ENCODE measurements around the gene CGB2.
A peak's percentile ranks its signal among the peaks of the same experiment; 100 is the strongest.
"Not testable (repeated sequence)": the region's sequence is repeated elsewhere in the genome, so short reads cannot be mapped to it uniquely, and the experiment has no call there.

CGB2 gene

DNA sequence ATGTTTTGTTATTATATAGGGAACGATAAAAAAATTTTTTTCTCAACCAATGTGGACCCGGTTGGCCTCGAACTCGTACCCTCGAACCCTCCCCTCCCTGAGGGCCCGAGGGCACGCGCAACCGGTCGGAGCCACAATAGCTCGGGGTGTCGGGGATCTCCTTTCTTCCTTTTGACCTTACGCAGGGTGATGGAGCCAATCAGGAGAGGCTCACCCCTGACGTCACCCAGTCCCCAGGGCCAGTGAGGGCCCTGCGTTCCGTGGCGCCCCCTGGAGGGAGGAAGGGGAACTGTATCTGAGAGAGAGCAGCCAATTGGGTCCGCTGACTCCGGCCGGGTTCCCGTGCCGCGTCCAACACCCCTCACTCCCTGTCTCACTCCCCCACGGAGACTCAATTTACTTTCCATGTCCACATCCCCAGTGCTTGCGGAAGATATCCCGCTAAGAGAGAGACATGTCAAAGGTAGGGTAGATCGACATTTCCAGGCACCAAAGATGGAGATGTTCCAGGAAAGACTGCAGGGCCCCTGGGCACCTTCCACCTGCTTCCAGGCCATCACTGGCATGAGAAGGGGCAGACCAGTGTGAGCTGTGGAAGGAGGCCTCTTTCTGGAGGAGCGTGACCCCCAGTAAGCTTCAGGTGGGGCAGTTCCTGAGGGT, at the start of gene CGB2:
Gene CGB2 (plus strand): TSS at position 249 of the 660 bp plus-strand sequence. CDS start 206 bp downstream, at position 455.
- not testable (repeated sequence) for DNase-seq

DNA sequence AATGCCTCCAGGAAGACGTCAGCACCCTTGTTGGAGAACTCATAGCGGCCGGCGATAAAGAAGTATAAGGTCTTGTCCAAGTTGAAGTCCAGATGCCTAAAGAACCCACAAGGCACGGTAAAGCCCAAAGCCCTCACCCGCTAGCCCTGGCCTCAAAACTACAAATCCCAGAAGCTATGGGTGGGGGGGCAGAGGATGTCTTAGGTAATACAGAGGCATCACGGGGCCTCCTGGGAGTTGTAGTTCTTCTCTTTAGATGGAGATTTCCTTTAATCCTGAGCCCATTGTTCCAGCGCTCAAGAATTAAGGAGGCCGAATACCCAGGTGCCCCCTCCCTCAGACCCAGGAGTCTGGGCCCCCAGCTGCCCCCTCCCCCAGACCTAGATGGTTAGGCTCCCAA, 49.4 kb upstream of the CGB2 start:
- DNase-seq = no peak

DNA sequence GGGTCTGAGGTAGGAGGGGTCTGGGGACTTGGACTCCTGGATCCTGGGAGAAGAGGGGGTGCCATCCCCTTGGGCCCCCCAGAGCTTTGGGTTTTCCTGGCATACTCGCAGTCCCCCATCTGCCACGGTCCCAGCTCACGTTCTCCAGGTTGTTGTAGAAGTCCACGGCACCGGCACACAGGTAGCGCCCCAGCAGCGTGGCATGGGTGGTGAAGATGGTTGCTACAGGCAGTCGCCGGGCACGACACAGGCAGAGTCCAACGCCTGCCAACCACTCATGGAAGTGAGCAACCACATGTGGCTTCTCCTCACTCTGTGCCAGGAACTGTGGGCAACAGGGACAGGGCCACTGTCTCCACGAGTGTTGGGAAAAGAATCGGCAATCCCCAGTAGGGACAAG, 46.0 kb upstream of the CGB2 start:
- DNase-seq = no peak

DNA sequence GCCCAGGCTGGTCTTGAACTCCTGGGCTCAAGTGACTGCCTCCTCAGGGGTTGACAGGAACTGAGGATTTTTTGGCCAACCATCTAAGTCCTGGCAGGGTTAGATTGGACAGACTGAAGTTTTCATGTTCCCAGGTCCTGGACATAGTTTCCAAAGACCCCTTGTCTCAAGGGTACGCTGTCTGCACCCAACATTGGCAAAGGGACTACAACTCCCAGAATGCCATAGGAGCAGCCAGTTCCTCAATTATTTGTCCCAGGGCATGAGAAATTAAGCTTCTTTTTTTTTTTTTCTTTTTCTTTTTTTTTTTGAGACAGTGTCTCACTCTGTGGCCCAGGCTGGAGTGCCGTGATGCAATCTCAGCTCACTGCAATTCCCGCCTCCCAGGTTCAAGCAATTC, 45.5 kb upstream of the CGB2 start:
- DNase-seq = no peak

DNA sequence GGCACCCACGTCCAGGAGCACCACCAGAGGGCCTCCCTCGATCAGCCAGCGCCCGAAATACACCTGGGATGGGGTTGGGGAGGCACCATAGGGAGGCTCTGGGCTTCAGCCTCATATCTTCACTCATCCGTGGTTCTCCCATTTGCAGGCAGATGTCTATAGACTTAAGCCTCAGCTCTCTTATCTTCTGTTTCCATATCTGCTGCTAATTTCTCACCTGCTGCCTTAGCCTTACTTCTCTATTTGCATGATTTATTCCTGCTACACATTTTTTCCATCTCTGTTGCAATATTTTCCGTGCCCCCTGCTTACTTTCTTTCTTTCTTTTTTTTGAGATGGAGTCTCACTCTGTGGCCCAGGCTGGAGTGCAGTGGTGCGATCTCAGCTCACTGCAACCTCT, 44.4 kb upstream of the CGB2 start:
- DNase-seq = no peak

DNA sequence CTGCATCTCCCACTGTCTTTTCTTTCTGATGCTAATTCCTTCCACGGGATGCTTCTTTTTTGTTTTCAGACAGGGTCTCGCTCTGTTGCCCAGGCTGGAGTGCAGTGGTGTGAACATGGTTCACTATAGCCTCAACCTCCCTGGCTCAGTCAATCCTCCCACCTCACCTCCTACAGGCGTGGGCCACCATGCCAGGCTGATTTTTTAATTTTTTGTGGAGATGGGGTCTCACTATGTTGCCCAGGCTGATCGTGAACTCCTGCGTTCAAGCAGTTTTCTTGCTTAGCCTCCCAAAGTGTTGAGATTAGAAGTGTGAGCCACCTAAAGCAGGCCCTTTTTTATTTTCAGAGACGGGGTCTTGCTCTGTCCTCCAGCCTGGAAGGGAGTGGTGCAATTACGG, 43.4 kb upstream of the CGB2 start:
- no peak for DNase-seq

DNA sequence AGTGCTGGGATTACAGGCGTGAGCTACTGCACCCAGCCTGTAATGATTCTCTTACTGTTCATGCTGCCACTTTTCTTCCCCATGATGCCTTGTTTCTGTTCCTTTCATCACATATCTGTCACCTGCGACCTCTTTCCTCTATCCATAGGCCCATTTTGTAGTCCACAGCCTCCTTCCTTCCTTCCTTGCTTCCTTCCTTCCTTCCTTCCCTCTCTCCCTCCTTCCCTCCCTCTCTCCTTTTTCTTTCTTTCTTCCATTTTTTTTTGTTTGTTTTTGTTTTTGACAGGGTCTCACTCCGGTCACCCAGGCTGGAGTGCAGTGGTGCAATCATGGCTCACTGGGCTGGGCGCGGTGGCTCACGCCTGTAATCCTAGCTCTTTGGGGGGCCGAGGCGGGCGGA, 42.8 kb upstream of the CGB2 start:
- no peak for DNase-seq

DNA sequence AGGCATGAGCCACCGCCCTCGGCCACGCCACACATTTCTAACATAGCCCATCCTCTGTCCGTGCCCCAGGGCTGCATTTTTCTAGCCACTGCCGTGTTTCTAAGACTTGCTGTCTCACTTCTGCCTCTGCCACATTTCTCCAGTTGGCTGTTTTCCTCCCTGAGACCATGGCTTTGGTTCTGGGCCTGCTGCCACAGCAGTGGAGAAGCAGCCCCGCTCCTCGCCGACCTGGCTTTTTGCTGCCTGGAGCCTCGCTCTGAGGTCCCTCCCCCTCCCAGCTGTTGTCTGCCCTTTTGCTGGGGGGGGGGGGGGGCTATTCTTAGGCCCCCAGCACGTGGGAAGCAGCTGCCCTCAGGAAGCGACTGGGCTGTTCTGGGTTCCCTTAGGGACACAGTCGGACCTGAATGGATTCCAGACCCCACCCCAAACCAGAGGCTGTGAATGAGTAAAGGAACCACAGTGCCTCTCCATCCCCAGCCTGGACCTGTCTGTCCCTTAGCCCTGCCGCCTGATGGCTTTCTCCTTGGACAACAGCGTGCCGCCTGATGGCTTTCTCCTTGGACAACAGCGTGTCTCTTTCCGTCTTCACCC, 41.9 kb upstream of the CGB2 start:
- no peak for DNase-seq

DNA sequence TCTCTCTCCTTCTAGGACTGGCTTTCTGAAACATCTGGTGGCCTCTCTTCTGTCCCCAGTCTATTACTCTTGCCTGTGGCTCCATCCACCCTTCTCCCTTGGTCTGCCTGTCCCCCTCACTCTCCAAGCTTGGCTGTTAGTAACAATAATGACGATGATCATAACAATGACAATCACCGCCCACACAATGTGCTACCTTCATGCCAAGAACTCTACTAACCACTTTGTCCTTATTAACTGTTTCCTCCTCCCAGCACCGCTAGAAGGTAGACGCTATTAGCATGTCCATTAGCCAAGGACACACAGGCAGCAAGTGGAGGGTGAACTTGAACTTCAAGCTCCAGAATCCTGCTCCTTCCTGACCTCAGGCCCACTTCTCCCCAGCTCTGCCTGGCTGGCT, 41.3 kb upstream of the CGB2 start:
- no peak for DNase-seq

DNA sequence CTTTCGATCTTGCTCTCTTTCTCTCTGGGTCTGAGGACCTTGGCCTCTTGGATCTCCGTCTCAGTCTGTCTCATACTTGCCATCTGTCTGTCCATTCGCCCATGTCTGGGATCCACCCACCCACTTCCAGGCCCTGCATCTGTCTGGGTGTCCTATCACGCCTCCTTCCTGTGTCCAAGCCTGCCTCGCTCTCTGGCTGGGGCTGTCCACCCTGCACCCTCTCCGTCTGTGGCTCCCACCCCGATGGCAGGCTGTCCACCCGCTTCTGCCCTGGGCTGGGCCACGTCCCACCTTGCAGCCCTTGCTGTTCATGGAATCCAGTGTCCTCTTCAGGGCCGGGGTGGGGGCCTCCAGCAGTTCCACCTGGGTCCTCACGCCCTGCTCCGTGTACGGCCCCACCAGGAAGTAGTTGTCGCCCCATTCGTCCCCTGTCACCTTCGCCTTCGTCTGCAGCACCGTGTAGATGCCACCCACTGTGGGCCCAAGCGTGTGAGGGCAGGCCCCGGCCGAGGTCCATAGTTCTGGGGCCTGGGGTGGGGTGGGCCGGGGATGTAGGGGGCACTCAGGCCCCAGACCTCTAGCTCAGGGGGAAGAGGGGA, 40.6 kb upstream of the CGB2 start:
- no peak for DNase-seq

DNA sequence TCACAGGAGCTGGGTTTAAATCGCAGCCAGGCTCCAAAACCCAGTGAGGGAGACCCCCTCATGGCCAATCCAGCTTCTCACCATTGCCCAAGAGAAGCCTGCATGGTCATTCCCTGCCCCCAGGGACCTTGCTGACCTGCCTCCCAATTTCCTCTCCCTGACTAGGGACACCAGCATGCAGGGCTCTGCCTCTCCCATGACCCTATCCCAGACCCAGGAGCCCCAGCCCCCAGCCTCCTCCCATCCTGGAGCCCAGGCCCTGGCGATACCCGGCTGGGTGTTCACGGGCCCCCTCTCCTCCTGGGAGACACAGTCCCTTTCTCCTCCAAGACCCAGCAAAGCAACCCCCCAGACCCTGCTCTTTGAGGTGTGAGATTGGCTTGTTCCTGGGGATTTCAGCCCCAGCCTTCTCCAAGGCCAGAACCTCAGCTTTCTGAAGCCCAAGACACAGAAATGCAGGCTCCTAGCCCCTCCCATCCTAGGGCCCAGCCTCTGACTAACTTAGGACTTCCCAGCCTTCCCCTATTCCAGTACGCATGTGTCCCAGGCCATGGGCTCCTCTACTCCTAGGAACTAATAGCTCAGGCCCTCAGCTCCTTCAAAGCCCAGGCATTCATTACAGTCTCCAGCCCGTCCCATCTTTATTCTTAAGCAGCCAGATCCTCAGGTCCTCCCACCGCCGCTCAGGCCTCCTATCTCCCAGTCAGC, 39.7 kb upstream of the CGB2 start:
- no peak for DNase-seq

DNA sequence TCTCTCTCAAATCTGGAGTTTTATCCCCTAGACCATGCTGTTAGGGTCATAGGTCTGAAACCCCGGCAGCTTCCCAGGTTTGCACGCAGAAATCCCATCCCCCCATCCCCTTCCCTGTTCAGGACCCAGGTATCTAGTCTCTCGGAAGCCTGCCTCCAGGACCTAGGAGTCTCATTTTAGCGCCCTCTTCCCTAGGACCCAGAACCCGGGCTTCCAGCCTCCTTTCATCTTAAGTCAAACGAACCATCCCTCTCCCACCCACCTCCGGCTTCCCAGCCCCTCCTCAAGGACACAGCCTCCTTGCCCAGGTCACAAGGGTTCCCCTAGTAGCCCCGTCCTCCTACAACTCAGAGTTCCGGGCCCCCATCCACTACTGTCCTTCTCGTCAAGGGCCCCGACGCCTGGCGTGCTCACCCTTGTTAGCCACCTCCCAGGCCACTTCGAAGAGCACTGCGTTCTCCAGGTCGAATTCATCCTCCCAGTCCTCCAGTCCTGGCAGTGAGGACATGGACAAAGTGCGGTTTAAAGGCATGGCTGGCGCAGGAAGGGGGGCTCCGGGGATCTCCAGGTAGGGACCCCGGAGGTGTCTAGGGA, 39.0 kb upstream of the CGB2 start:
- DNase-seq = no peak

DNA sequence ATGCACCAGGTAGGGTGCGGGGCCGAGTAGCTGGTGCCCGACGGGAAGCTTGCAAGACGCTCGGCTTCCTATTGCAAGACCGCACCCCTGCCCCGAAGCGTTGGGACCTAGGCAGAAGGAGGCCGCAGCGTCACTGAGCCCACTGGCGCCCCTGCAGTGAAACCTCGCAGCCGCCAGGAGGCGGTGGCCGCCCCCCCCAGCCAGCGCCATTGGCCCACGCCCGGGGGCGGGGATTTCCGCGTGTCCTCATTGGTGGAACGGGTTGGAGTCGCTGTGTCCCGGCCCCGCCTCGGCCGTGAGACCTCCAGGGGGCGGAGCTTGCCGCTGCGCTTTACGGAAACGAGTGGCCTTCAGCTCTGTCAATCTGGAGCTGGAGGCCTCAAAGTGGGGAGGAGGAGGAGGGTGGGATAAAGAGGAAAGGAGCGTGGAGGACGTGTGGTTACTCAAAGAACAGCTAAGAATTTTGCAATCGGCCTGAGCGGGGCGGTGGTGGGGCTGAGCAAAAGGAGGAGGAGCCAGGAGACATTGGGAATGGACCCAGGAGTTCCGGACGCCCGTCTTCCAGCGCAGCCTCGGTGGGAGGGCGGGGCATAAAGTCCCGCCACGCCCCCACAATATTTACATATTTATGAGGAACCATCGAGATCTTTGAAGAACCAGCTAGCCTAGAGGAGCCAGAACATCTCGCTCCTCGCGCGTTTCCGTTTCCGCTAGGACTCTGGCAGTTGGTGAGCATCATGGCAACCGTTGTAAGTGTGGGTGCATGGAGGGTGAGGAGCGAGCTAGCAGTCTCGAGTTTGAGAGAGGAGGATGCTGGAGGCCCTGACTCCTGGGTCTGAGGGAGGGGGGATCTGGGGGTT, 38.3 kb upstream of the CGB2 start, which contains the start of the genes GYS1 and RUVBL2:
Gene GYS1 (minus strand): TSS at position 135 of the 860 bp plus-strand sequence. CDS start 197 bp downstream, outside the sequence.
Gene RUVBL2 (plus strand): TSS at position 713 of the 860 bp plus-strand sequence. CDS start 25 bp downstream, at position 738.
- DNase-seq = peak; percentile 97

DNA sequence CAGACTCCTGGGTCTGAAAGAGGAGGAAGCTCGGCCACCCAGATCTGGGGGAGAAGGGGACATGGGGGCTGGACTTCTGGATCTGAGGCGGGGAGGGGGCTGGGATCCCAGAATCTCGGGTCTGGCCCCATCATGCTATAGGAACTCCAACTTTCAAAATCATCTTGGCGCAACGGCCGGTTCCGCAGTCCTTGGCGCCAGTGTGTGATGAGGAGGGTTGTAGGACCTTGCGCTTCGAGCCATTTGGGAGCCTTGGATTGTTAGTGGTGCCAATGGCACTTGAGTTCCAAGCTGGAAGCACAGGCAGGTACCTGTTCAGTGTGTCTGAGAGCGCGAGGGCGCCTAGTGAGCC, 37.7 kb upstream of the CGB2 start:
- no peak for DNase-seq

DNA sequence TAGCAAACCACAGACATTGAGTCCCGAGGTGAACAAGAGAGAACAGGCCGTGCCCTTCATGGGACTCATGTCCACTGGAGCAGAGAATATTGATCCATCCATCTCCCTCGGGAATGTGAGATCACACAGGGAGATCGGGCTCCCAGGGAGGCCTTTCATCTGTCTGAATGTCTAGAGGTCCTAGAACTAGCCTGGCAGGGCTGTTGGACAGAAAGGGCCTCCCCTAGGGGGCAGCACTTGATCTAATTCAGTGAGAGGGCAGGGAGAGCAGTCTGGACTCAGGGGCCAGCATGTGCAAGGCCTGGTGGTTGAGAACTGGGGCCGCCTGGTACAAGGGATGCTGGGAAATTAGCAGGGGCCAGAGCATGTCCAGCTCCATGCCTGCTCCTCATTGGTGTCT, 33.7 kb upstream of the CGB2 start:
- no peak for DNase-seq

DNA sequence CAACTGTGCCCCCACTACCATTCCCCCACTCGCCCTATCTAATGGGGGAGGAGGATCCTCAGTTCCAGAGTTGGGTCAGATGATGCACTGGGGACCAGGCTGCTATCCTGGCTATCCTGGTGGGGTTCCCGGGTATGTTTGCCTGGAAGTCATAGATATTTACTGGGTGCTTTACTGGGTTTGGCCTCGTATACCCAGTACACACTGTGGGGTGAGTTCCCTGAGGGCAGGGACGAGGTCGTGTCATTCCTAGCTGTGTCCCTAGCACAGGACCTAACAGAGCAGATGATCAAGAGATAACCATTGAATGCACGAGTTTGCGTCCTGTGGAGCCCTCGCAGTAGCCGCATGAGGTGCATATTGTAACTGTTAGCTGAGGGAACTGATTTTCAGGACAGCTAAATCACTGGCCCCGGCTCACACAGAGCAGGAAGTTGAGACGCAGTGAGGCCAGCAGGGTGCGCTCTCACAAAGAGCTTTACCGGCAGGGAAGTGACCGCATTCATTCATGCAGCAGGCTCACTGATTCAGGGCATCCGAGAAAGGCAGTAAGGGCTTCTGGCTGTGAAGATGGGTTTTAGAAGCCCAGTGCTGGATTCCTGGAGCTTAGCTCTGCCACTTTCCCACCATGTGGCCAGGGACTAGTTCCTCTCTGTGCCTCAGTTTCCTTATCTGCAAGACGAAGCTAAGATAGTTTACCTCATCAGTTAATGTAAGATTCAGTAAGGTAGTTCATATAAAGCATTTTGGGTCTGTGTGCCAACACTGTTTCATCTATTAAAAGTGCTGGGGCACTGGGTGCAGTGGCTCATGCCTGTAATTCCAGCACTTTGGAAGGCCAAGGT, 32.0 kb upstream of the CGB2 start:
- no peak for DNase-seq

DNA sequence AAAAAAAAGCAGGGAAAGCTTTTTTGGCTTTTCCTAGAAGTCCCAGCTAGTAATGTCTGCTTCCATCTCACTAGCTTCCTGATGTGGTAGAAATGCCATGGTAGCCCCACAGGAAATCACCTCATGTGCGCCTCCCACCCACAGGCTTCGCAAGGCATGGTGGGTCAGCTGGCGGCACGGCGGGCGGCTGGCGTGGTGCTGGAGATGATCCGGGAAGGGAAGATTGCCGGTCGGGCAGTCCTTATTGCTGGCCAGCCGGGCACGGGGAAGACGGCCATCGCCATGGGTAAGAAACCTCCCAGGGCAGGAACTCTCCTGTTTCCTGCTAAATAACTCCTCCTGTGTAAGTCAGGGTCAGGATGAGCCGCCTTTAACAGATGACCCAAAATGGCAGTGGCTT, 27.6 kb upstream of the CGB2 start:
- DNase-seq = no peak

DNA sequence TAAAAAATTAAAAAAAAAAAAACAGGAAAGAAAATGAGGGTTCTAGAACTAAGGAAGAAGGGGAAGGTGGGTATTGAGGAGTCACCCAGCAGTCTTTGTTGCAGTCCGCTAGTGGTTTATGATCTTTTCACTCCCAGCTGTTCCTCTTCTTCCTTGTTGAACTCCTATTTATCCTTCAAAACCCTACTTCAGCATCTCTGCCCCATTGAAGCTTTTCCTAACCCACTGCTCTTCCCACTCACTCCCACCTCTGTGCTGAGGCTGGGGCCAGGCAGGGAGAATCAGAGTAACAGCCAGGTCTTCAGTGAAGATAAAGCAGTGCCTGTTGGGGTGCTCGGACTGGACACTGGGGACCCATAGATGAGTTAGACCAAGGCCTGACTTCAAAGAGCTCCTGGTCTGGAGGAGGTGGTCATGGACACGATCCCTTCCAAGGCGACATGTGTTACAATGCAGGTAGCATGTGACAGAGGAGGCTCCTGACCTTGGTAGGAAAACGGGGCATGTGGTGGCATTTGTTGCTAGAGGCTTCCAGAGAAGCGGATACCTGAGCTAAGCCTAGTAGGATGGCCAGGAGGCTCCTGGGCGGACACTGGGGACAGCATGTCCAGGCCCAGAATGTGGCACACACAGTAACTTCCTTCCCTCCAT, 26.6 kb upstream of the CGB2 start:
- DNase-seq = no peak

DNA sequence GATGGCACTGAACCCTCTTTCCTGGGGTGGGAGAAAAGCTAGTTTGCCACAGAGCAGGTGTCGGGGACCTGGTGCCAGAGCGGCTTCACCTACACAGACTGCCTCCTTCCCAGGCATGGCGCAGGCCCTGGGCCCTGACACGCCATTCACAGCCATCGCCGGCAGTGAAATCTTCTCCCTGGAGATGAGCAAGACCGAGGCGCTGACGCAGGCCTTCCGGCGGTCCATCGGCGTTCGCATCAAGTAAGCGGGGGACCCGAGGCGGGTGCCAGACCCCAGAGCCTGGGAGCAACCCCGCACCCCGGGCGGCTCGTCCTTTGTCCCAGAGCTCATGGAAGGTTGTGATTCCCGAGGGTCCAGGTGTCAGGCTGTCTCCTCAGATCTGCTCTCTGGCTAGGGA, 24.8 kb upstream of the CGB2 start:
- no peak for DNase-seq

DNA sequence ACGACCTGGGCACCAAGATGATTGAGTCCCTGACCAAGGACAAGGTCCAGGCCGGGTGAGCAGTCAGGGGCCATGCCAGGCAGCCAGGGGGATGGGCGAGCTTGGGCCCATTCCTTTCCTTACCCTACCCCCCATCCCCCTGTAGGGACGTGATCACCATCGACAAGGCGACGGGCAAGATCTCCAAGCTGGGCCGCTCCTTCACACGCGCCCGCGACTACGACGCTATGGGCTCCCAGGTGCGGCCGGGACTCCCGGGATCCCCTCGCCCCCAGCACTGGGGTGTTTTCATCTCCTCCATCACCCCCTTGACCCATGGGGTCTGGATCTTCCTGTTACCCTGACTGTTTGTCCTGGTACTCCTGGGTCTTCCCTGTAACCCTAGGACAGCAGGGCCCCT, 21.9 kb upstream of the CGB2 start:
- no peak for DNase-seq

DNA sequence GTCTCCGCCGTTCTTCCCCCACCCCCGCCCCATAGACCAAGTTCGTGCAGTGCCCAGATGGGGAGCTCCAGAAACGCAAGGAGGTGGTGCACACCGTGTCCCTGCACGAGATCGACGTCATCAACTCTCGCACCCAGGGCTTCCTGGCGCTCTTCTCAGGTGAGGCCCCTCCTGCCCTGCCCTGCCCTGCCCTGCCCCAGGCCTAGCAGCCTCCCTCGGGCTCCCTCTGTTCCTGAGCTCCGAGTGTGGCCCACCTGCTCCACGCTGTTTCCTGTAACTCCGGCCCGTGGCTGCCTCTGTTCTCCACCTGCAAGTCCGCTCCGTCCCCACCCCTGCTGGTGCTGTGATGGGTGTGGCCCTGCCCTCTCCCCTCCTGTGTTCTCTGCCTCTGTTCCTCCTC, 21.2 kb upstream of the CGB2 start:
- DNase-seq = no peak

Data from T1000 (cell line).